Naive thymus-derived CD8-positive, alpha-beta T cell (primary cell): Measurements from ENCODE around the gene SCAMP2. TPM values are rescaled to one million over a fixed set of nuclear protein-coding genes. Genes with fewer than 3 reads are reported as not detected.

Experiments
- ATAC-seq, 2 donors: fragments of 150-1000 bp; cut with Tn5 transposase in 1 of 2; sonication (Bioruptor Pico), chemical (Tn5 transposase) in 1 of 2; 1 replicate in 1 of 2; 2 replicates in 1 of 2; pipeline ENCODE4 v1.10.0; 2021; ENCODE audit warnings: mild to moderate bottlenecking in 2 of 2, moderate library complexity in 2 of 2
- POLR2A ChIA-PET: fragments of 350-600 bp; sonication (Branson Sonifier 250); formaldehyde crosslinking; loops from one replicate; lab custom pipeline; 2021; ENCODE audit warnings: antibody characterized with exemption; lab: Charles Lee
- DNase-seq, 10 donors: peaks; one replicate each; pipeline versions ENCODE4 v3.0.0 to v3.0.0-alpha.2; 2020 to 2022
- H3K27ac Mint-ChIP-seq, 10 donors: one replicate each; pipeline ENCODE4 v1.8.0; 2020 to 2022; ENCODE audit warnings: mild to moderate bottlenecking in 10 of 10, mixed read lengths in 10 of 10, moderate library complexity in 4 of 10, inconsistent platforms in 1 of 10
- H3K27me3 Mint-ChIP-seq, 5 donors: one replicate each; pipeline ENCODE4 v1.8.0; 2021 to 2022; ENCODE audit warnings: mixed read lengths in 5 of 5
- H3K36me3 Mint-ChIP-seq, 3 donors: one replicate each; pipeline ENCODE4 v1.8.0; 2020 to 2022; ENCODE audit warnings: mixed read lengths in 3 of 3, mild to moderate bottlenecking in 2 of 3, inconsistent platforms in 1 of 3
- H3K4me1 Mint-ChIP-seq, 4 donors: one replicate each; pipeline ENCODE4 v1.8.0; 2021 to 2022; ENCODE audit warnings: mixed read lengths in 4 of 4
- H3K4me3 Mint-ChIP-seq, 10 donors: one replicate each; pipeline ENCODE4 v1.8.0; 2020 to 2022; ENCODE audit warnings: mild to moderate bottlenecking in 10 of 10, mixed read lengths in 10 of 10, moderate library complexity in 6 of 10, inconsistent platforms in 1 of 10
- H3K9me3 Mint-ChIP-seq, 9 donors: one replicate each; pipeline ENCODE4 v1.8.0; 2020 to 2022; ENCODE audit warnings: mixed read lengths in 9 of 9, mild to moderate bottlenecking in 3 of 9, inconsistent platforms in 1 of 9, moderate library complexity in 1 of 9
- polyA plus RNA-seq, 3 donors: library from polyadenylated mRNA; unstranded; fragments of 300-500 nt; fragmentation: Illumina TruSeq; gene quantifications; one replicate each; pipeline ENCODE4 v1.2.3, GENCODE V29; 2021
- total RNA-seq, 8 experiments: library from RNA in 2 of 8; stranded (reverse) in 2 of 8; gene quantifications; one replicate each; pipeline ENCODE4 v1.2.3 and lab custom pipeline; 2021 to 2026

SCAMP2 gene
- total and polyA plus RNA-seq, 5 experiments from 2014 or later = 109 to 121 (median 117) TPM

DNA sequence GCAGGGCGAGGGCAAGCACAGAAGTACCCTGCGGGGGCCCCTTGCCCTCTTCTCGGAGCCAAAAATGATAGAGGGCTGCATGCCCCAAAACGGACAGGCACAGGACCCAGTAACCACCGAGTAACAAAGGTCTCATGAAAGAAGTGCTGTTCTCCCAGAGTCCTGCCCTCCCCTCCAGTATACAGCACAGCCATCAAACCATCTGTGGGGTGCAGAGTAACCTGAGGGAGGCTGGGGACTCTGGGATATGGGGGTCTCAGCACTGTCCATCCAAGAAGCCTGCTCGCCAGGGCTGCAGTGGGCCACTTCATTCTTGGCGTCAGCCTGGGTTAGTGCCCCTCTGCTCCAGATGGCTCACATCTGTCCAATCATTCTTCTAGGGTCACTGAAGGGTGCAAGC, 36.3 kb downstream of the SCAMP2 start:
- DNase-seq (no peak), ATAC-seq (no peak)
- POLR2A ChIA-PET = interaction anchor here (0.6 to 1.2 kb wide), 3 partner anchors 11 to 55 kb away, joined by 3 to 4 read pairs (median 4); partner anchors contain the start of gene CSK
- Mint-ChIP-seq H3K27me3 (no peaks in the 10 kb centered on the region), H3K4me3 (no peak overlapping the region), H3K4me1 (peaks cover 13 to 26% (median 16%) of the 10 kb centered on the region in 4 donors), H3K36me3 (peaks cover 0 to 24% (median 0%) of the 10 kb centered on the region in 3 donors), H3K27ac (no peak overlapping the region), H3K9me3 (no peaks in the 10 kb centered on the region)

DNA sequence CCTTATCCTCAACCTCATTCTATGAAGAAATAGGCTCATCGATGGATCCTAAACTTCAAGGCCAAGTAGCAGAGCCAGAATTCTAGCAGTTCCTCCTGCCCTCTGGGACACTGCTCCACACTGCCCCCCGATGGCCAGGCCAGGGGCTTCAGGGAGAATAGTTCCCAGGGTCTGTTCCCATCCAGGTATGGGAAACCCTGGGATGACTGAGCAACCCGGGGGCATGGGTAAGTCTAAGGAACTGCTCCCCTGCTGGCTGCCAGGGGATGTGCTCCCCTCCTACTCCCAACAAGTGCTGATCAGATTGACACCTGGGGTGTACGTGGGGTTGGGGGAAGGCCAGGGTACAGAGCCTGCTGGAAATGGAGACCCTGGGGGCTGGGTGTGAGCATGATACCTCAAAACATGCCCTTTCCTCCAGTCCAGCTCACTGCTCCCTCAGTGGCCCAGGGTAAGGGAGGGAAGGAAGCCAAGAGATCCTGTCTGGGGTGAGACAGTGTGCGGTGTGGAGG, 37.8 kb downstream of the SCAMP2 start:
- Mint-ChIP-seq H3K9me3 (no peaks in the 10 kb centered on the region), H3K27ac (no peak overlapping the region), H3K4me3 (no peak overlapping the region), H3K4me1 (peaks cover 0 to 12% (median 5%) of the 10 kb centered on the region in 4 donors), H3K27me3 (peaks cover 0 to 3% (median 2%) of the 10 kb centered on the region in 5 donors), H3K36me3 (peaks cover 0 to 19% (median 0%) of the 10 kb centered on the region in 3 donors)
- DNase-seq (peak in 6 of 10 donors; percentile 19 to 41 (median 31)), ATAC-seq (peak; percentile 39 to 56)
- POLR2A ChIA-PET = interaction anchor here (0.7 to 1.1 kb wide), 4 partner anchors 58 to 176 kb away, joined by 3 to 4 read pairs (median 3); no protein-coding TSS in a partner anchor

DNA sequence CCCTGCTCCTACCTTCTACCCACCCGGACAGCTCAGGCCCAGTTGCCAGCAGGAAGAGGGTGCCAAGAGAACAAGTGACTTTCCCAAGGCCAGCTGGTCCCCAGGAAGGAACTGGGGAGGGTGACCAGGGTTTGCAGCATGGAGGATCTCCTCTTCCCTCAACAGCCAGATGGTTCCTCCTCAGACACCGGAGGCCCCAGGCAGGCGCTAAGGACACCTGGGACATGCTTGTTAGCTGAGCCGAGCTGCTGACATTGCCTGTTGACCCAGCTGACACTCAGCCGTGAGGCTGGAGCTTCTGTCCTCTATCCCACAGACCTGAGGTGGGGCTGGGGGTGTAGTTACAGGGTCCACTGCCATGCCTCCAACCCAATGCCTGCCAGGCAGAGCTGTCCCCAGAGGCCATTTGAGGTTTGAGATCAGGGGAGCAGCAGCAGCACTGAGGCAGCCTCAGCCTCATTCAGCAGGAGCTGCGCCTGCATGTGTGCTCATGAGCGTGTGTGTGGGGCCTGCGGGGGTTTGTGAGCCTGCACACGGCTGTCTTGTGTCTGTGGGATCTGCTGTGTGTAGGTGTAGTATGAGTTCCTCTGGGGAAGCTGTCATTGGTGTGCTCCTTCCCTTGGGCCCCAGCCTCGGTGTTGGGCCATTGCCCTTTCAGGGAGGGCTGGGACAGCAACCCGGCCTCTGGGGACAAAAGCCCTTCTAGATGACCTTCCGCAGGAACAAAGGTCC, 39.6 kb downstream of the SCAMP2 start:
- H3K27me3 Mint-ChIP-seq = peaks cover 1 to 10% (median 6%) of the 10 kb centered on the region in 5 donors
- peak overlapping the region in 1 of 10 donors; percentile 48 for H3K27ac Mint-ChIP-seq
- DNase-seq (no peak), ATAC-seq (no peak)
- no peak overlapping the region for H3K4me3 Mint-ChIP-seq
- no peaks in the 10 kb centered on the region for H3K9me3 Mint-ChIP-seq
- POLR2A ChIA-PET = no interaction called here
- H3K36me3 Mint-ChIP-seq = peaks cover 0 to 12% (median 0%) of the 10 kb centered on the region in 3 donors
- H3K4me1 Mint-ChIP-seq = peaks cover 0 to 7% (median 4%) of the 10 kb centered on the region in 4 donors

DNA sequence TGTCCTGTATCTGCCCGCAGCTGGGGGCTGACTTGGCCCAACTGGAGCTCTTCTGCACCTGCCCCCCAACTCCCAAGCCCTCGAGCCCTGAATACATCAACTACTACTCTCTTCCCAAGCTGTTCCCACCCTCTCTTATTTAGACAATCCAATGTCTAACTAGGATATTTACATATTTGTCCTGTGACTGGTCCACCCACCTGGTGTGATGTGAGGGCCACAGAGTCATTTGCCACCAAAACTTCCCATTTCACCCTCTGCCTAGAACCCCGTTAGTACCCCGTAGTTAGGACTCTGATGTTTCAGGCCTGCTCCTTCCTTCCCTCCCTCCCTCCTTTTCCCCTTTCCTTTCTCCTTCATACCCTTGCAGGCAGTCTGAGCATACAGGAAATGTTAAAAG, 40.3 kb downstream of the SCAMP2 start:
- no peak overlapping the region for H3K4me3 Mint-ChIP-seq
- H3K27me3 Mint-ChIP-seq = peaks cover 5 to 17% (median 13%) of the 10 kb centered on the region in 5 donors
- POLR2A ChIA-PET = no interaction called here
- H3K9me3 Mint-ChIP-seq = no peaks in the 10 kb centered on the region
- no peak for ATAC-seq
- H3K27ac Mint-ChIP-seq = no peak overlapping the region
- DNase-seq = no peak
- peaks cover 0 to 7% (median 4%) of the 10 kb centered on the region in 4 donors for H3K4me1 Mint-ChIP-seq
- peaks cover 0 to 12% (median 0%) of the 10 kb centered on the region in 3 donors for H3K36me3 Mint-ChIP-seq

DNA sequence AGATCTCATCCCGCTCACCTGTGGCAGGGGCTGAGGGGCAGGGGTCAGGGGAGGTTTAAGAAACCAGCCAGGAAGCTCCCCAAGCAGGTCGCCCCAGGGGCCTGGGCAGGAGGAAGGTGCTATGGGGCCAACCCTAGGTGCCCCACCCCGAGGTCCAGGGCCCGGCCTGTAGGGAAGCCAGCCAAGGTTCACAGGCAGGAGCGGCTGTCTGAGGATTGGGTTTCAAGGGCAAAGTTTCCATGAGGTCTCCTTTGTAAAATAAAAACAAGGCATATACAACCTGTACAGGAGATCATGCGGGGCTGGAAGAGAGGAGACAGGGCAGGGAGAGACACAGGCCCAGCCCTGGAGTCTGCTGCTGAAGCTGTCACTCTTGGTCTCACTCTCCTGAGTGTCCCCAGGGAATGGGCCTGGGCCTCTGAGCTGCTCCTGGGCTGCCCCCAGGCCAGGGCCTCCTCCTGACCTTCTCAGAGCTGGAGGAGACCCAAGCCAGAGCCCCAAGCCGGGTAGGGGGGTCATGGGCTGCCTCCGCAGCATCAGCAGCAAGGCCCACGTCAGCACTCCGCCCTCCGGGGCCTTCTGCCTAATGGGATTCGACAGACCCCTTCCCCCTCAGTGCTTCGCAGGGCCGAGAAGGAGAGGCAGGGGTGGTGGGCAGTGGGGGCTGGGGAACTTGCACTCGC, 41.2 kb downstream of the SCAMP2 start:
- Mint-ChIP-seq H3K4me1 (peaks cover 0 to 7% (median 5%) of the 10 kb centered on the region in 4 donors), H3K36me3 (peaks cover 0 to 8% (median 0%) of the 10 kb centered on the region in 3 donors), H3K27me3 (peaks cover 5 to 26% (median 18%) of the 10 kb centered on the region in 5 donors), H3K9me3 (no peaks in the 10 kb centered on the region), H3K4me3 (no peak overlapping the region), H3K27ac (peak overlapping the region in 1 of 10 donors; percentile 21)
- ATAC-seq (no peak), DNase-seq (no peak)
- POLR2A ChIA-PET = no interaction called here

DNA sequence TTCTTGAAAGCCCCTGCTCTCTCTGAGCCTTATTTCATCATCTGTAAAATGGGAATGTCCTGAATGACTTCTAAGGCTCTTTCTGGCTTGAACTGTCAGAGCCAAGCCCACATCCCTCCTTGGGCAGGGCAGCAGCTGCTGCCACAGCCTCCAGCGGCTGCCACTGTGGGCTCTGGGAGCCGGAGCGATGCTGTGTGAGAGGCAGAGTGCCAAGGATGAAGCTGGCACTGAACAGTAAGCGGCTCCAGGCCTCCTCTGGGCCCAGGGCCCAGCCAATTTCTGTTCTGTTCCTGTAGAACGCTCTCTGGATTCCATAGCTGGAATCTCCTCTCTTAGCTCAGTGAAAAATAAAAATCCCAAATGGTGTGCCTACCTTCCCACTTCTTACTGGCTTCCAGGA, 42.3 kb downstream of the SCAMP2 start:
- H3K4me3 Mint-ChIP-seq = no peak overlapping the region

DNA sequence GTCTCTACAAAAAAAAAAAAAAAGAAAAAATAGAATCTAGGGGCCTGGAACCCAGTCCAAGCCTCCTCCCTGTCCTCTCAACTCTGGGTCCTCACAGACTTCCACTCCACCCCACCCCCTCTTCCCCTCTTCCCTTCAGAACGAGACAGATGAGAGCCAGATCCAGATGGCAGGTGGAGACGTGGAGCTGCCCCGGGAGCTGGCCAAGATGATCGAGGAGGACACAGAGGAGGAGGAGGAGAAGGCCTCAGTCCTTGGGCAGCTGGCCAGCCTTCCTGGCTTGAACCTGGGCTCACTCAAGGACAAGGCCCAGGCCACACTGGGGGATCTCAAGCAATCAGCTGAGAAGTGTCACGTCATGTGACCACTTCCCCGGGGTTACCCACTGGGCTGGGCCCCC, 43.2 kb downstream of the SCAMP2 start:
- DNase-seq = no peak
- Mint-ChIP-seq H3K9me3 (no peaks in the 10 kb centered on the region), H3K27me3 (peaks cover 7 to 36% (median 21%) of the 10 kb centered on the region in 5 donors), H3K27ac (no peak overlapping the region), H3K4me1 (peaks cover 2 to 9% (median 5%) of the 10 kb centered on the region in 4 donors), H3K4me3 (no peak overlapping the region), H3K36me3 (no peaks in the 10 kb centered on the region)
- ATAC-seq = no peak
- POLR2A ChIA-PET = interaction anchor here (0.7 to 1.1 kb wide), 3 partner anchors 12 to 110 kb away, joined by 3 read pairs; no protein-coding TSS in a partner anchor

More for the DNA sequence above, 42.3 kb downstream of the SCAMP2 start:
- peaks cover 0 to 4% (median 0%) of the 10 kb centered on the region in 3 donors for H3K36me3 Mint-ChIP-seq
- H3K4me1 Mint-ChIP-seq = peaks cover 0 to 13% (median 6%) of the 10 kb centered on the region in 4 donors
- POLR2A ChIA-PET = interaction anchor here (1.1 kb wide), 1 partner anchor 11 kb away, joined by 3 read pairs; no protein-coding TSS in a partner anchor
- DNase-seq (no peak), ATAC-seq (no peak)
- H3K9me3 Mint-ChIP-seq = no peaks in the 10 kb centered on the region
- H3K27me3 Mint-ChIP-seq = peaks cover 5 to 31% (median 18%) of the 10 kb centered on the region in 5 donors
- H3K27ac Mint-ChIP-seq = no peak overlapping the region

DNA sequence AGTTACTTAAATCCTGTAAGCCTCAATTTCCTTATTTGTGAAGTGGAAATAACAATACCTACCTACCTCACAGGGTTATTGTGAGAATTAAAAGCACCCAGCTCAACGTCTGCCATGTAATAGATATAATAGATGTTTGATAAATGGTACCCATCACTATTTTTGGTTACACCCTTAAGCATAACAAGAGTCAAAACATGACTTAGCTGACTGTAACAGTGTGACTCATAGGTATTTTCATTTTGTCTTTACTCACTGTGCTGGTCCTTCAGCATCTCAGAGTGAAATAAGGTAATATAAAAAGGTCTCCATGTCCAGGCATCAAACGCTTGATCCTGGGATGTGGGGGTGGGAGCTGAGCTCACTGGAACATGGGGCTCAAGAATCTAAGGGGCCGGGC, 43.7 kb downstream of the SCAMP2 start:
- H3K4me1 Mint-ChIP-seq = peaks cover 2 to 6% (median 6%) of the 10 kb centered on the region in 4 donors
- peaks cover 10 to 40% (median 26%) of the 10 kb centered on the region in 5 donors for H3K27me3 Mint-ChIP-seq
- H3K9me3 Mint-ChIP-seq = no peaks in the 10 kb centered on the region
- no peak overlapping the region for H3K27ac Mint-ChIP-seq
- DNase-seq (no peak), ATAC-seq (no peak)
- POLR2A ChIA-PET = interaction anchor here (0.7 kb wide), 2 partner anchors 41 to 110 kb away, joined by 3 read pairs; no protein-coding TSS in a partner anchor
- H3K36me3 Mint-ChIP-seq = no peaks in the 10 kb centered on the region
- no peak overlapping the region for H3K4me3 Mint-ChIP-seq

DNA sequence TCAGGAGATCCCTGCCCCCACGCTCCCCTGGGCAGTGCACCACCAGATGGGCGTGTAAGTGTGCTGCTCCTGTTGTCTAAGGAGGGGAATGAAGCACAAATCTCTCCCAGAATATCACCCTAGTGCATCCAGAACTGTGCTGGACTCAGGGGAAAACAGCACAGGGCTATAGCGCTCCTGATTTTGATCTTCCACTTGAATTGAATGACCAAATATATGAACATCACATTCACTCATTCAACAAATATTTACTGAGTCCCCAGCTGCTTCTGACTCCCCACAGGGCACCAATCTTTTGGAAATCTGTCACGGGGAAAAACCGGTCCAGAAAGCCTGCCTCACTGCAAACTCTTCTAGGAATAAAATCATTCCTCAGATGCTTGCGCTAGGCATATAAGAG, 44.3 kb downstream of the SCAMP2 start:
- no peak overlapping the region for H3K4me3 Mint-ChIP-seq
- H3K9me3 Mint-ChIP-seq = no peaks in the 10 kb centered on the region
- no peaks in the 10 kb centered on the region for H3K36me3 Mint-ChIP-seq
- POLR2A ChIA-PET = no interaction called here
- H3K27me3 Mint-ChIP-seq = peaks cover 10 to 40% (median 27%) of the 10 kb centered on the region in 5 donors
- ATAC-seq (no peak), DNase-seq (no peak)
- H3K4me1 Mint-ChIP-seq = peaks cover 2 to 6% (median 6%) of the 10 kb centered on the region in 4 donors
- no peak overlapping the region for H3K27ac Mint-ChIP-seq

DNA sequence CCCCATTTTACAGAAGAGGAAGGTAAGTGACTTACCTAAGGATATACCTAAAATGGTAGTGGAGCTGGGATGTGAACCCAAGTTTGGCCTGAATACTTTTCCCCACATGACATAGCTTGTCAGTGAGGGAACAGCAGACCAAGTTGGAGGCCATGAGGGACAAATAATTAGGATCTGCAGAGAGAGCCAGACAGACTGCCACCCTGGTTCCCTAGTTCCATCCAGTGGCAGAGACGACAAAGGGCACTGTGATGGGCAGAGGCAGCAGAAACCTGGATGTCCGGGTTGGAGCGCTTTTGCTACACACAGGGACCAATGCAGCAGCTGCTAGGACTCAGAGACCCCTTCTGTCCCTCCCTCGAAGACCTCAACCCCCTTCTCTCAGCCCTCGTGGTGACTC, 45.6 kb downstream of the SCAMP2 start:
- Mint-ChIP-seq H3K9me3 (no peaks in the 10 kb centered on the region), H3K4me1 (peaks cover 2 to 6% (median 6%) of the 10 kb centered on the region in 4 donors), H3K4me3 (no peak overlapping the region), H3K27me3 (peaks cover 10 to 42% (median 27%) of the 10 kb centered on the region in 5 donors), H3K27ac (no peak overlapping the region), H3K36me3 (no peaks in the 10 kb centered on the region)
- ATAC-seq (no peak), DNase-seq (no peak)
- POLR2A ChIA-PET = interaction anchor here (1.0 kb wide), 1 partner anchor 13 kb away, joined by 3 read pairs; no protein-coding TSS in a partner anchor

DNA sequence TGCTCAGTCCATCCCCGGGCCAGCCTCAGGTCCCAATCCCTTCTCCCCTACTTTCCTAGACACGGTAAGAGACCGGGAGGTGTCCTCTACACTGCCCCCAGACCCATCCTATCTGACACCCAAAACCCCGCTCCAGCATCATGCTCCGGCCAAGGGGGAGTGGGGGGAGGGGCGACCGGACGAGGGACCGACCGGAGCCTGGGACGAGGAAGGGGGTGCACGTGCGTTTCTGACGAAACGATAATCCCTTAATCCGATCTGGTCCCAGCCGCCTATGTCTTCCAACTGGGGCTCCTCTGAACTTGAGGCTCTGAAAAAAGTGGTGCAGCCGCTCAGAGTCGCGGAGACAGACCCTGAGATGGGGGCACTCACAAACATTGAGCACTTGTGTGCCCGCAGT, 46.2 kb downstream of the SCAMP2 start:
- Mint-ChIP-seq H3K4me3 (no peak overlapping the region), H3K36me3 (no peaks in the 10 kb centered on the region), H3K4me1 (peaks cover 2 to 6% (median 6%) of the 10 kb centered on the region in 4 donors), H3K27ac (no peak overlapping the region), H3K9me3 (no peaks in the 10 kb centered on the region), H3K27me3 (peaks cover 10 to 42% (median 27%) of the 10 kb centered on the region in 5 donors)
- POLR2A ChIA-PET = interaction anchor here (1.0 kb wide), 2 partner anchors 14 to 55 kb away, joined by 3 read pairs; no protein-coding TSS in a partner anchor
- ATAC-seq (no peak), DNase-seq (no peak)

DNA sequence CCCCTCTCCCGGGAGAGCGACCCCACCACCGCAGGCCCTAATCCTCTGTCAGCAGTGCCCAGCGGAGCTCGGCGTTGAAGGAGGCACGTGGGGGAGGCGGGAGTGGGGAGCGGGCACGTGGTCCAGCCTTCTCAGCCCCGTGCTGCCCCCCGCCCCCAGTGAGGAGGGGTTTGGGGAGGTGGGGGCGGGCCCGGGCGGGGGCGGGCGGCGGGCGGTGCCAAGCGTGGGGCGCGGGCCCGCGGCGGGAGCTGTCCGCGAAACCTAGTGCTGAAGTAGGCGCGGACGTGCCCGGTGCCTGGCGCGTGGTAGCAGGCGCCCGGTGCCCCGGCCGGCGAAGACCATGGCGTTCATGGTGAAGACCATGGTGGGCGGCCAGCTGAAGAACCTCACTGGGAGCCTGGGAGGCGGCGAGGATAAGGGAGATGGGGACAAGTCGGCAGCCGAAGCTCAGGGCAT, 46.8 kb downstream of the SCAMP2 start, which contains the start of gene CPLX3:
Gene CPLX3, plus strand, starts transcription at position 264 of the 456 bp plus-strand sequence. Its CDS starts 77 bp downstream, at position 341.
- peaks cover 2 to 11% (median 6%) of the 10 kb centered on the region in 4 donors for H3K4me1 Mint-ChIP-seq
- peaks cover 10 to 42% (median 27%) of the 10 kb centered on the region in 5 donors for H3K27me3 Mint-ChIP-seq
- peak; percentile 79 for ATAC-seq
- POLR2A ChIA-PET = interaction anchor here (0.6 to 1.0 kb wide), 2 partner anchors 38 to 55 kb away, joined by 3 to 5 read pairs; no protein-coding TSS in a partner anchor
- H3K36me3 Mint-ChIP-seq = no peaks in the 10 kb centered on the region
- DNase-seq = peak; percentile 11 to 71 (median 52)
- H3K9me3 Mint-ChIP-seq = no peaks in the 10 kb centered on the region
- H3K4me3 Mint-ChIP-seq = no peak within 1 kb of the TSS
- H3K27ac Mint-ChIP-seq = no peak within 1 kb of the TSS
